ENCODE results near the gene RRP36. TPM values are rescaled to one million over a fixed set of nuclear protein-coding genes. Genes with fewer than 3 reads are reported as not detected.

RRP36 gene
- total and polyA plus RNA-seq, 2 of the 8 experiments (the other 6 are each of a cell fraction or from before 2014, with no cell fraction given), result 33.9 to 92.3 TPM

DNA sequence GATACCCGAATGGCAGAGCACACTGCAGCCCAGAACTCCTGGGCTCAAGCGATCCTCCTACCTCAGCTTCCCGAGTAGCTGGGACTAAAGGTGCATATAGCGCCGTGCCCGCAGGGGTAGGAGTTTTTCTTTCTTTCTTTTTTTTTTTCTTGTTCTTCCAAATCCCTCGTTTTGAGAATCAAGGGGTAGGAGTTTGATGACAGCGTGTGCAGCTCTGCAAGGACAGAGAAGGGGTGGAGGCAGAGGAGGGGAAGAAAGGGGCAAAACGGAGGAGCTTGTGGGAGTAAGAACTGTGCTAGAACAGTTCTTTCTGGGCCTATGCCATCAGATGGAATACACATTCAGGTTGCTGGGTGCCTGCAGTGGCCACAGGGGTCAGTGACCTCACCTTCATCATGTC, 15.3 kb downstream of the RRP36 start:
- peaks cover 2 to 30% (median 13%) of the 10 kb centered on the region in 4 experiments; a peak in 4 of 8 replicates for H3K36me3 ChIP-seq (ENCODE audit: control insufficient read depth in 2 of 4, insufficient read depth in 4 of 4, low read length in 3 of 4)
- ChIA-PET POLR2A (ENCODE audit: partially characterized antibody) (interaction anchor here (0.5 to 29.7 kb wide), 4 partner anchors 6 to 134 kb away, joined by 3 to 584 read pairs (median 294); partner anchors contain the start of genes CUL7, KLHDC3, MEA1 and RRP36), CTCF (ENCODE audit: partially characterized antibody) (interaction anchor here (0.8 to 1.5 kb wide), 3 partner anchors 40 to 107 kb away, joined by 3 to 4 read pairs (median 3); no protein-coding TSS in a partner anchor)
- TF ChIP-seq RFX5 (IDR thresholded peaks at IDR 0.05; ENCODE audit: borderline replicate concordance, low read depth, low read length), result no peak
- no peak for TF ChIP-seq SP4 (IDR thresholded peaks at IDR 0.05; ENCODE audit: low read length)
- TF ChIP-seq RXRA (IDR thresholded peaks at IDR 0.05; ENCODE audit: insufficient read depth, low read depth, low read length), result no peak
- TF ChIP-seq EGR1 (IDR thresholded peaks at IDR 0.05; ENCODE audit: borderline replicate concordance, low read depth, low read length), result no peak
- TF ChIP-seq, protein P1, sequence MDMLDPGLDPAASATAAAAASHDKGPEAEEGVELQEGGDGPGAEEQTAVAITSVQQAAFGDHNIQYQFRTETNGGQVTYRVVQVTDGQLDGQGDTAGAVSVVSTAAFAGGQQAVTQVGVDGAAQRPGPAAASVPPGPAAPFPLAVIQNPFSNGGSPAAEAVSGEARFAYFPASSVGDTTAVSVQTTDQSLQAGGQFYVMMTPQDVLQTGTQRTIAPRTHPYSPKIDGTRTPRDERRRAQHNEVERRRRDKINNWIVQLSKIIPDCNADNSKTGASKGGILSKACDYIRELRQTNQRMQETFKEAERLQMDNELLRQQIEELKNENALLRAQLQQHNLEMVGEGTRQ (IDR thresholded peaks at IDR 0.05; ENCODE audit: low read length), result no peak
- no peak for TF ChIP-seq SIN3A (conservative IDR thresholded peaks at IDR 0.05 in 1 of 2, IDR thresholded peaks at IDR 0.05 in 1 of 2; ENCODE audit: low read depth in 1 of 2, low read length in 2 of 2)

More for the DNA sequence above, 15.3 kb downstream of the RRP36 start:
- Histone ChIP-seq H4K8ac (ENCODE audit: extremely low read depth, insufficient read depth, low read length) (no peak overlapping the region), H3K14ac (ENCODE audit: insufficient read length) (no peak overlapping the region), H3K23ac (ENCODE audit: insufficient read length) (no peak overlapping the region), H2BK15ac (ENCODE audit: low read length) (no peak overlapping the region), H2AFZ (ENCODE audit: low read length) (no peak overlapping the region), H3K56ac (replicated peaks; ENCODE audit: insufficient read length, low read depth, low read length) (no peak overlapping the region), H2BK12ac (ENCODE audit: low read depth, low read length) (no peak overlapping the region), H3K9ac (replicated peaks in 1 of 4; ENCODE audit: extremely low read depth in 1 of 4, low read depth in 3 of 4, low read length in 3 of 4) (no peak overlapping the region), H3K4me2 (ENCODE audit: insufficient read depth in 1 of 2, low read depth in 2 of 2, low read length in 2 of 2) (no peak overlapping the region), H2BK5ac (ENCODE audit: low read depth, low read length) (no peak overlapping the region), H2BK20ac (ENCODE audit: low read length) (no peak overlapping the region), H2AK5ac (ENCODE audit: low read depth, low read length) (no peak overlapping the region), H3K4ac (replicated peaks; ENCODE audit: insufficient read length, low read depth, low read length) (no peak overlapping the region), H4K91ac (replicated peaks; ENCODE audit: insufficient read length, low read length) (no peak overlapping the region), H3K79me1 (ENCODE audit: low read depth, low read length) (no peaks in the 10 kb centered on the region), H3K4me3 (ENCODE audit: extremely low read depth in 1 of 4, insufficient read depth in 2 of 4, low read depth in 3 of 4, low read length in 4 of 4) (no peak overlapping the region), H3K4me1 (replicated peaks in 1 of 4; ENCODE audit: control insufficient read depth in 3 of 4, insufficient read depth in 4 of 4, low read length in 3 of 4) (no peaks in the 10 kb centered on the region), H3K27ac (ENCODE audit: low read depth, low read length) (no peak overlapping the region), H4K20me1 (replicated peaks in 1 of 2; ENCODE audit: control insufficient read depth in 1 of 2, insufficient read depth in 2 of 2, low read length in 2 of 2) (peaks cover 2 to 18% of the 10 kb centered on the region in 2 experiments), H2BK120ac (replicated peaks; ENCODE audit: low read depth, low read length) (no peak overlapping the region), H3K23me2 (ENCODE audit: low read depth, low read length) (peaks cover 2% of the 10 kb centered on the region; the same call in 1 of the 2 replicates), H3K27me3 (replicated peaks in 1 of 4; ENCODE audit: control insufficient read depth in 3 of 4, extremely low read depth in 1 of 4, insufficient read depth in 3 of 4, low read length in 3 of 4) (no peaks in the 10 kb centered on the region), H4K5ac (ENCODE audit: insufficient read length, low read depth, low read length) (no peak overlapping the region), H3K18ac (ENCODE audit: extremely low read depth, low read length) (no peak overlapping the region), H3K9me3 (ENCODE audit: insufficient read depth in 2 of 2, low read depth in 1 of 2, low read length in 1 of 2) (no peaks in the 10 kb centered on the region), H3K79me2 (ENCODE audit: control insufficient read depth in 1 of 2, insufficient read depth in 2 of 2, low read length in 2 of 2) (no peaks in the 10 kb centered on the region)
- WGBS, 2 experiments (ENCODE audit: extremely low coverage in 1 of 2, insufficient coverage in 1 of 2, insufficient read length in 1 of 2, insufficient replicate concordance in 2 of 2, low coverage in 1 of 2, low lambda C conversion rate in 2 of 2, missing lambda C conversion rate in 1 of 2), result 93% methylated on average over 9 of the region's 9 CpGs; no CpG with 5 or more reads in 1 of the 2 experiments
- FAIRE-seq (no peak), DNase-seq (ENCODE audit: low read depth in 1 of 2, low spot score in 2 of 2) (no peak)
